Measurements from ENCODE around the gene PRKCH. TPM values are rescaled to one million over a fixed set of nuclear protein-coding genes. Genes with fewer than 3 reads are reported as not detected.

PRKCH gene
- polyA plus RNA-seq, 1 donor from 2014 or later, result 2.0 TPM

DNA sequence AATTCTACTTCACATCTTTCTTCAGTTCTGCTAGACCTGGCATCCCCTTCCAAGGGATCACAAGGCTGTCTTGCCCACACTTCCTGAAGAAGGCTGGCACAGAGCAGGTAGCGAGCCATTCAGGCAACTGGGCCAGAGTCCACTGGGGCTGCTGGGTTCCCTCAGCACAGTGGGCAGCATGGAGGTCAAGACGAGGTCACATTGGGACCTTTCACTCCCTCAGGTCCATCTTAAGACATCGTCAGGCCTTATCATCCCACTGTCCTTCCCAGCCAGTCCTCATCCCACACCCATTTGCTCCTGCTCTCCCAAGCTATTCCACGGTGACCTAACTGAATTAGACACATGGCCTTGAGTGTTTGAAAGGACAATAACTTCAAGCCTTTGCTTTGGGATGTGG, 230.9 kb downstream of the PRKCH start:
- H3K79me2 ChIP-seq (replicated peaks; ENCODE audit: insufficient read depth, low read length), result no peaks in the 10 kb centered on the region
- TF ChIP-seq EZH2 (IDR thresholded peaks at IDR 0.05; ENCODE audit: borderline replicate concordance, insufficient read depth, low read length, poor library complexity, severe bottlenecking), result no peak
- TF ChIP-seq EP300 (conservative IDR thresholded peaks at IDR 0.05; ENCODE audit: poor library complexity, severe bottlenecking), result no peak
- TF ChIP-seq POLR2AphosphoS5 (IDR thresholded peaks at IDR 0.05), result no peak
- TF ChIP-seq MXI1 (conservative IDR thresholded peaks at IDR 0.05; ENCODE audit: poor library complexity, severe bottlenecking), result no peak
- no peak for TF ChIP-seq SMC3 (conservative IDR thresholded peaks at IDR 0.05; ENCODE audit: poor library complexity)
- TF ChIP-seq, protein P1, sequence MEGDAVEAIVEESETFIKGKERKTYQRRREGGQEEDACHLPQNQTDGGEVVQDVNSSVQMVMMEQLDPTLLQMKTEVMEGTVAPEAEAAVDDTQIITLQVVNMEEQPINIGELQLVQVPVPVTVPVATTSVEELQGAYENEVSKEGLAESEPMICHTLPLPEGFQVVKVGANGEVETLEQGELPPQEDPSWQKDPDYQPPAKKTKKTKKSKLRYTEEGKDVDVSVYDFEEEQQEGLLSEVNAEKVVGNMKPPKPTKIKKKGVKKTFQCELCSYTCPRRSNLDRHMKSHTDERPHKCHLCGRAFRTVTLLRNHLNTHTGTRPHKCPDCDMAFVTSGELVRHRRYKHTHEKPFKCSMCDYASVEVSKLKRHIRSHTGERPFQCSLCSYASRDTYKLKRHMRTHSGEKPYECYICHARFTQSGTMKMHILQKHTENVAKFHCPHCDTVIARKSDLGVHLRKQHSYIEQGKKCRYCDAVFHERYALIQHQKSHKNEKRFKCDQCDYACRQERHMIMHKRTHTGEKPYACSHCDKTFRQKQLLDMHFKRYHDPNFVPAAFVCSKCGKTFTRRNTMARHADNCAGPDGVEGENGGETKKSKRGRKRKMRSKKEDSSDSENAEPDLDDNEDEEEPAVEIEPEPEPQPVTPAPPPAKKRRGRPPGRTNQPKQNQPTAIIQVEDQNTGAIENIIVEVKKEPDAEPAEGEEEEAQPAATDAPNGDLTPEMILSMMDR (IDR thresholded peaks at IDR 0.05; ENCODE audit: poor library complexity, severe bottlenecking), result no peak

DNA sequence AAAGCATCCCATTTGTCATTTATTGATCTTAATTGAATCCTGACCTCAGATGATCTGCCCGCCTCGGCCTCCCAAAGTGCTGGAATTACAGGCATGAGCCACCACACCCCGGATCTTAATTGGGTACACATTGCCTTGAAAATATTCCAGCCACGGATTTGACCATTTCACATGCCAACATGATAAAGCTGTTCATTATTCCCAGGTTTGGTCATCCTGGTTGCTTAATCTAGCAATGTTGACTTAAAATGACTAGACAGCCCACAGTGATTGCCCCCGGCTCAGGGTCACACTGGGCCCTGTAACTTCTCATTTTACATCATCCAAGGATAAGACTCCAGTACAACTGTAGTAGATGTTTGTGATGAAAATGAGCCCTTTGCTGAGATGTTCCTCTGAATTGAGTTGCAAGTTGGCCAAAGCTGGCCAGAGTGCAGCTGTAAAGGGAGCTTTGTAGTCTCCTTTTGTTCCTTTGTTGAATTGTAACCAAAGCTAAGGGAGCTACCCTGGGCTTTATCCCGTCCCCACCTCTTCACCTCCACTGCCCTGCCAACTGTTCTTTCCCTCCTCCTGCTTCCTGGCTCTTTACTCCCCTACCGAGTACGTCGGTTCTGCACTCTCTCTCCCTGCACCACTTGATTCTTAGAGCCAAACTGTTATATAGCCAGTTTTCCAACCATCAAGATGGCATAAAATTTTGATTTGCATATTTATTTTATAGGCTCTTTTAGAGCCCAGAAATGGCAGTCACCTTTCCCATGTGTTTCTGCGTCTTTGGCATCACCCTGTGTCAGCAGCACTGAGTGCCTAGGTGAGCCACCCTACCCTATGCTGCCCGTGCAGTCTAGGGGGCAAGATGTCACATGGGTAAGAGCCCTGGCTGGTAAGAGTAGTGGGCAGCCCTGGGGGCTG, 232.6 kb downstream of the PRKCH start:
- Histone ChIP-seq H3K9me2 (ENCODE audit: insufficient read depth, low read length) (no peaks in the 10 kb centered on the region), H4K20me1 (ENCODE audit: insufficient read depth) (no peaks in the 10 kb centered on the region), H3K4me2 (ENCODE audit: low read length) (no peak overlapping the region), H3K36me3 (ENCODE audit: insufficient read depth, low read length) (no peaks in the 10 kb centered on the region), H3K4me3 (ENCODE audit: low read length) (no peak overlapping the region), H3F3A (ENCODE audit: insufficient read depth, low read length, poor library complexity, severe bottlenecking) (no peaks in the 10 kb centered on the region), H2AFZ (ENCODE audit: low read depth, low read length) (no peak overlapping the region), H3K9ac (ENCODE audit: low read length) (no peak overlapping the region), H3K79me2 (replicated peaks; ENCODE audit: insufficient read depth, low read length) (no peaks in the 10 kb centered on the region), H3K27ac (ENCODE audit: low read length) (no peak overlapping the region), H3K27me3 (ENCODE audit: insufficient read depth, low read depth, low read length) (no peaks in the 10 kb centered on the region), H3K9me3 (ENCODE audit: low read length) (no peaks in the 10 kb centered on the region)
- no peak for TF ChIP-seq TAF1 (IDR thresholded peaks at IDR 0.05; ENCODE audit: low read depth)
- no peak for TF ChIP-seq SMC3 (conservative IDR thresholded peaks at IDR 0.05; ENCODE audit: poor library complexity)

More for the DNA sequence above, 230.9 kb downstream of the PRKCH start:
- no peak overlapping the region for H3K27ac ChIP-seq (ENCODE audit: low read length)
- H3K36me3 ChIP-seq (ENCODE audit: insufficient read depth, low read length), result no peaks in the 10 kb centered on the region
- H3K9me2 ChIP-seq (ENCODE audit: insufficient read depth, low read length), result no peaks in the 10 kb centered on the region
- no peak overlapping the region for H3K4me2 ChIP-seq (ENCODE audit: low read length)
- no peaks in the 10 kb centered on the region for H3K27me3 ChIP-seq (ENCODE audit: insufficient read depth, low read depth, low read length)
- H3F3A ChIP-seq (ENCODE audit: insufficient read depth, low read length, poor library complexity, severe bottlenecking), result no peaks in the 10 kb centered on the region
- no peaks in the 10 kb centered on the region for H3K9me3 ChIP-seq (ENCODE audit: low read length)
- no peak overlapping the region for H3K4me3 ChIP-seq (ENCODE audit: low read length)
- no peak overlapping the region for H3K9ac ChIP-seq (ENCODE audit: low read length)
- H2AFZ ChIP-seq (ENCODE audit: low read depth, low read length), result no peak overlapping the region
- H4K20me1 ChIP-seq (ENCODE audit: insufficient read depth), result no peaks in the 10 kb centered on the region

DNA sequence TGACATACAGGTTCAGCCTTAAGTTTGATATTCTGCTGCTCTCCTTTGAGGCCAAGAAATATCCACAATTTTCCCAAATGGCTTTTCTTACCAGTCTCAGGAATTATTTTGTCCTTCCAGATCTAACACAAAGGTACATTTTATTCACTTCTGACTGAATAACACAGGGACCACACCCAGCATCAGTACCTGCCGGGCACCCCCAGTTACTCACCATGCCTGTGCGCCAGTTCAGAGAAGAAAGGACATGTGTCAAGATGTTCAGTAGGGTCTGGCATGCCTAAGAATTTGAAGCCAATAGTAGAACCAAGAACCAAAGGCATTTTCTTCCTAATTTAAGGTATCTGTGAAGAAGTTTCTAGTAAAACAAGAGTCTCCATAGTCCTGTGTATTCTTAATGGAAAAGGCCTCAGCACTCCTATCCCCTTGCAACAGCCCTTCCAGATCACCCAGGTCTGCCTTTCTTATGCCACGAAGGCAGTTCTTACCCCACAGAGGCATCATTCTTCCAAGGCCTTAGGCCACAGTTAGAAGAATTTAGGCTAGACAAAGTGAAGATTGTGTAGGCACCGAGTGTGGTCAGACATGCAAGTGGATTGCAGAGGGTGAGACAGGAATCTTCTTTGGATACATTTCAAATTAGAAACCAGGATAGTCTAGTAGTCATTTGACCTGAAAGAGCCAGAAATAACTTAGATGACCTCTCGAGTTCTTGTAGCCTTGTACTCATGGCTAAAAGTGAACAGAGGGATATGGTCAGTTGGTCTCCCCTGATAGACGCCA, 233.9 kb downstream of the PRKCH start:
- no peak overlapping the region for H3K27ac ChIP-seq (ENCODE audit: low read length)
- H3K27me3 ChIP-seq (ENCODE audit: insufficient read depth, low read depth, low read length), result no peaks in the 10 kb centered on the region
- no peaks in the 10 kb centered on the region for H4K20me1 ChIP-seq (ENCODE audit: insufficient read depth)
- H3K4me3 ChIP-seq (ENCODE audit: low read length), result no peak overlapping the region
- H3K79me2 ChIP-seq (replicated peaks; ENCODE audit: insufficient read depth, low read length), result no peaks in the 10 kb centered on the region
- H2AFZ ChIP-seq (ENCODE audit: low read depth, low read length), result no peak overlapping the region
- no peak overlapping the region for H3K9ac ChIP-seq (ENCODE audit: low read length)
- TF ChIP-seq POLR2AphosphoS5 (IDR thresholded peaks at IDR 0.05) (no peak), EZH2 (IDR thresholded peaks at IDR 0.05; ENCODE audit: borderline replicate concordance, insufficient read depth, low read length, poor library complexity, severe bottlenecking) (no peak), RAD21 (conservative IDR thresholded peaks at IDR 0.05) (no peak), EP300 (conservative IDR thresholded peaks at IDR 0.05; ENCODE audit: poor library complexity, severe bottlenecking) (no peak), MXI1 (conservative IDR thresholded peaks at IDR 0.05; ENCODE audit: poor library complexity, severe bottlenecking) (no peak), SMC3 (conservative IDR thresholded peaks at IDR 0.05; ENCODE audit: poor library complexity) (no peak), TAF1 (IDR thresholded peaks at IDR 0.05; ENCODE audit: low read depth) (no peak)
- TF ChIP-seq, protein P1 (IDR thresholded peaks at IDR 0.05; ENCODE audit: poor library complexity, severe bottlenecking), result no peak
- TF ChIP-seq, protein P2, sequence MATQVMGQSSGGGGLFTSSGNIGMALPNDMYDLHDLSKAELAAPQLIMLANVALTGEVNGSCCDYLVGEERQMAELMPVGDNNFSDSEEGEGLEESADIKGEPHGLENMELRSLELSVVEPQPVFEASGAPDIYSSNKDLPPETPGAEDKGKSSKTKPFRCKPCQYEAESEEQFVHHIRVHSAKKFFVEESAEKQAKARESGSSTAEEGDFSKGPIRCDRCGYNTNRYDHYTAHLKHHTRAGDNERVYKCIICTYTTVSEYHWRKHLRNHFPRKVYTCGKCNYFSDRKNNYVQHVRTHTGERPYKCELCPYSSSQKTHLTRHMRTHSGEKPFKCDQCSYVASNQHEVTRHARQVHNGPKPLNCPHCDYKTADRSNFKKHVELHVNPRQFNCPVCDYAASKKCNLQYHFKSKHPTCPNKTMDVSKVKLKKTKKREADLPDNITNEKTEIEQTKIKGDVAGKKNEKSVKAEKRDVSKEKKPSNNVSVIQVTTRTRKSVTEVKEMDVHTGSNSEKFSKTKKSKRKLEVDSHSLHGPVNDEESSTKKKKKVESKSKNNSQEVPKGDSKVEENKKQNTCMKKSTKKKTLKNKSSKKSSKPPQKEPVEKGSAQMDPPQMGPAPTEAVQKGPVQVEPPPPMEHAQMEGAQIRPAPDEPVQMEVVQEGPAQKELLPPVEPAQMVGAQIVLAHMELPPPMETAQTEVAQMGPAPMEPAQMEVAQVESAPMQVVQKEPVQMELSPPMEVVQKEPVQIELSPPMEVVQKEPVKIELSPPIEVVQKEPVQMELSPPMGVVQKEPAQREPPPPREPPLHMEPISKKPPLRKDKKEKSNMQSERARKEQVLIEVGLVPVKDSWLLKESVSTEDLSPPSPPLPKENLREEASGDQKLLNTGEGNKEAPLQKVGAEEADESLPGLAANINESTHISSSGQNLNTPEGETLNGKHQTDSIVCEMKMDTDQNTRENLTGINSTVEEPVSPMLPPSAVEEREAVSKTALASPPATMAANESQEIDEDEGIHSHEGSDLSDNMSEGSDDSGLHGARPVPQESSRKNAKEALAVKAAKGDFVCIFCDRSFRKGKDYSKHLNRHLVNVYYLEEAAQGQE (IDR thresholded peaks at IDR 0.05; ENCODE audit: borderline replicate concordance), result no peak
- no peaks in the 10 kb centered on the region for H3K9me3 ChIP-seq (ENCODE audit: low read length)
- no peaks in the 10 kb centered on the region for H3K9me2 ChIP-seq (ENCODE audit: insufficient read depth, low read length)
- no peaks in the 10 kb centered on the region for H3K36me3 ChIP-seq (ENCODE audit: insufficient read depth, low read length)
- H3F3A ChIP-seq (ENCODE audit: insufficient read depth, low read length, poor library complexity, severe bottlenecking), result no peaks in the 10 kb centered on the region
- no peak overlapping the region for H3K4me2 ChIP-seq (ENCODE audit: low read length)
